BLaER1 treated with 17β-estradiol and CSF1 and Interleukin-3, amounts not matched to agents 10 nM and 100 nM (cell line): ENCODE measurements around the gene RAD51.
A peak's percentile ranks its signal among the peaks of the same experiment; 100 is the strongest.

ENCODE experiments used
- H3K27ac ChIP-seq, 11 experiments: shearing (Covaris generic); formaldehyde crosslinking; 2 replicates each; pipeline ENCODE4 v1.8.1; 2022
- H3K27me3 ChIP-seq, 11 experiments: shearing (Covaris generic); formaldehyde crosslinking; 2 replicates each; pipeline ENCODE4 v1.8.1; 2022
- H3K36me3 ChIP-seq, 11 experiments: shearing (Covaris generic); formaldehyde crosslinking; 2 replicates each; pipeline ENCODE4 v1.8.1; 2022
- H3K4me1 ChIP-seq, 10 experiments: shearing (Covaris generic); formaldehyde crosslinking; 2 replicates each; pipeline ENCODE4 v1.8.1; 2022
- H3K4me2 ChIP-seq, 11 experiments: shearing (Covaris generic); formaldehyde crosslinking; 2 replicates each; pipeline ENCODE4 v1.8.1; 2022
- H3K4me3 ChIP-seq, 10 experiments: shearing (Covaris generic); formaldehyde crosslinking; 2 replicates each; pipeline ENCODE4 v1.8.1; 2022
- H3K9ac ChIP-seq, 11 experiments: shearing (Covaris generic); formaldehyde crosslinking; 2 replicates each; pipeline ENCODE4 v1.8.1; 2022
- H3K9me3 ChIP-seq, 11 experiments: shearing (Covaris generic); formaldehyde crosslinking; replicated peaks in 1 of 11; 2 replicates each; pipeline ENCODE4 v1.8.1; 2022
- H4K20me1 ChIP-seq, 11 experiments: shearing (Covaris generic); formaldehyde crosslinking; 2 replicates each; pipeline ENCODE4 v1.8.1; 2022
- Cebpa-rat ChIP-seq, 11 experiments: shearing (Covaris generic); IDR thresholded peaks; 2 replicates each; pipeline ENCODE4 v1.8.1; 2022

RAD51 gene

DNA sequence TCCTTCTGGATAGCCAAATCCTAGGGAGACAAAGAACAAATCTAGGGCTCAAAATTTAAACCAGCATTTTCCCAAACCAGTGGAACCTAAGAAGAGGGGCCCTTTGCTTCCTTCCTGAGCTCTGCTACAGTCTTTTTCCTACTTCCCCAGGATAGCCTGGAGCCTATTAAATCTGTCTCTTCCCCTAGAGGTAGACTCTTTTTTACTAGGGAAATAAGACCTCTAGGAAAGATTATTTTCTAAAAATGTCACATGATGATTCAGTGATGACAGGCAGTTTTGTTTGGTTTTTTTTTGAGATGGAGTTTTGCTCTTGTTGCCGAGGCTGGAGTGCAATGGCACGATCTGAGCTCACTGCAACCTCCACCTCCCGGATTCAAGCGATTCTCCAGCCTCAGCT, 41.6 kb downstream of the RAD51 start:
- peaks cover 88 to 100% (median 100%) of the 10 kb centered on the region in 11 experiments for H3K36me3 ChIP-seq
- H3K27me3 ChIP-seq, result no peaks in the 10 kb centered on the region
- peaks cover 0 to 12% (median 8%) of the 10 kb centered on the region in 10 experiments; a peak in 10 of 20 replicates for H3K4me1 ChIP-seq
- peak overlapping the region in 2 of 11 experiments; percentile 28 to 36; a peak in 2 of 22 replicates for H3K4me2 ChIP-seq
- H3K4me3 ChIP-seq, result no peak overlapping the region
- peaks cover 0 to 30% (median 0%) of the 10 kb centered on the region in 11 experiments; a peak in 4 of 22 replicates for H4K20me1 ChIP-seq
- H3K27ac ChIP-seq, result no peak overlapping the region
- no peaks in the 10 kb centered on the region for H3K9me3 ChIP-seq
- no peak for TF ChIP-seq Cebpa-rat (IDR thresholded peaks at IDR 0.05)
- H3K9ac ChIP-seq, result peak overlapping the region in 4 of 11 experiments; percentile 3 to 35 (median 20); a peak in 2 of 22 replicates

DNA sequence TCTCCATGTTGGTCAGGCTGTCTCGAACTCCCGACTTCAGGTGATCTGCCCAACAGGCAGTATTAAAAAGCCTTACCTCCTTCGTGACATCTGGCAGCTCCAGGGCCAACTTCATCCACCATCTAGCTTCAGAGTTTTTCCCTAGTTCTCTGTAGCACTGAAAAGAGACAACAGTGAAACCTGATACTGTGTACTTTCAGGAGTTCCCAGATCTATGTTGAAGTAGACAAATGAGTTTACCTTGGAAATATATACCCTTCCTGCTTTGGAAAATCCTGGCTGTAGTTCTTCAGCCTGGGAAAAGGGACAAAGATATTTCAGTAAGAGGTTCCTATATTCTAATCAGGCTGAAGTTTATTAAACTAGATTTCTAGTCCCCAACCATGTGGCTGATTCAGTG, 42.1 kb downstream of the RAD51 start:
- Histone ChIP-seq H3K4me2 (no peak overlapping the region), H3K27ac (no peak overlapping the region), H3K9me3 (no peaks in the 10 kb centered on the region), H3K4me1 (peaks cover 0 to 12% (median 8%) of the 10 kb centered on the region in 10 experiments; a peak in 10 of 20 replicates), H4K20me1 (peaks cover 0 to 30% (median 0%) of the 10 kb centered on the region in 11 experiments; a peak in 4 of 22 replicates), H3K27me3 (no peaks in the 10 kb centered on the region), H3K9ac (peak overlapping the region in 1 of 11 experiments; percentile 9; a peak in 1 of 22 replicates), H3K4me3 (no peak overlapping the region), H3K36me3 (peaks cover 88 to 100% (median 100%) of the 10 kb centered on the region in 11 experiments)
- no peak for TF ChIP-seq Cebpa-rat (IDR thresholded peaks at IDR 0.05)

DNA sequence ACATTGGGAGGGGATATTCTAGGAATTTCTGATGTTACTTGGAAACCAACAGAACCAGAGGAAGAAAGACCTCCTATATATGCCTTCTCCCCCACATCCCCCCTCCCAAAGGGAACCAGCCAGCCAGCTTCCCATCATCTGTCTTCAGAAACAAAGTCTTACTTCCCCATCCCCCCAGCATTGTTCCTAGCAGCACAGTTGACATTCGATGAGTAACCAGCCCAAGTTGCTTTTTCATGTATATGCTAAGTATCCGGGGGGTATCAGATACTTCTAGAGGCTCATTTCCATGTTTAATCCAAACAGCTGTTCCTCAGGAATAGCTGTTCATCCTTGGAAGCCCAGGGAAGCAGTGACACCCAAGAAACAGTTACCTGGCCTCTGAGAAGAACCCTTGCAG, 44.1 kb downstream of the RAD51 start:
- H3K4me1 ChIP-seq, result peaks cover 10 to 23% (median 20%) of the 10 kb centered on the region in 10 experiments

DNA sequence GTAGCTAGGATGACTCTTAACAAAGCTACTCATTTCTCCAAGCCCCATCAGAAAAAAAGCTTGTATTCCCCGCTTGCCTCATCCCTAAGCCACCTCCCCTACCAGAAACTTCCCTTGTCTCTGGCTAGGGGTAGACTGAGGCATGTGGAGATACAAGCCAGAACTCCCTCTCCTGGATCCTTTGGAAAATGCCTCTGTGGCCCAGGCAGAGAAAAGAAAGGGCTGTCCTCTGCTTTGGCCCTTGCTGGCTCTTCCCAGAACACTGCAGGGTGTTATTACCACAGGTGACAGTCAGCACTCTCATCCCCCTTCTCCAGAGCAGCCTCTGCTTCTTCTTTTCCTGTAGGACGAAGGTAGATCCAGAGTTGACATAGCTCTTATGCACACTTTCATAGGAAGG, 44.9 kb downstream of the RAD51 start:
- no peak overlapping the region for H3K27ac ChIP-seq
- H3K9ac ChIP-seq, result peak overlapping the region in 1 of 11 experiments; percentile 35; a peak in 1 of 22 replicates
- H3K4me1 ChIP-seq, result peaks cover 17 to 31% (median 28%) of the 10 kb centered on the region in 10 experiments
- no peak overlapping the region for H3K4me3 ChIP-seq
- TF ChIP-seq Cebpa-rat (IDR thresholded peaks at IDR 0.05), result no peak
- H4K20me1 ChIP-seq, result peaks cover 0 to 49% (median 17%) of the 10 kb centered on the region in 11 experiments; a peak in 14 of 22 replicates
- no peak overlapping the region for H3K4me2 ChIP-seq
- H3K36me3 ChIP-seq, result peaks cover 78 to 100% (median 98%) of the 10 kb centered on the region in 11 experiments
- no peaks in the 10 kb centered on the region for H3K9me3 ChIP-seq
- H3K27me3 ChIP-seq, result no peaks in the 10 kb centered on the region

More for the DNA sequence above, 44.1 kb downstream of the RAD51 start:
- Histone ChIP-seq H3K27me3 (no peaks in the 10 kb centered on the region), H3K27ac (no peak overlapping the region), H3K36me3 (peaks cover 86 to 100% (median 100%) of the 10 kb centered on the region in 11 experiments), H4K20me1 (peaks cover 0 to 41% (median 9%) of the 10 kb centered on the region in 11 experiments; a peak in 9 of 22 replicates), H3K4me3 (no peak overlapping the region), H3K9me3 (no peaks in the 10 kb centered on the region), H3K9ac (no peak overlapping the region), H3K4me2 (no peak overlapping the region)
- no peak for TF ChIP-seq Cebpa-rat (IDR thresholded peaks at IDR 0.05)

DNA sequence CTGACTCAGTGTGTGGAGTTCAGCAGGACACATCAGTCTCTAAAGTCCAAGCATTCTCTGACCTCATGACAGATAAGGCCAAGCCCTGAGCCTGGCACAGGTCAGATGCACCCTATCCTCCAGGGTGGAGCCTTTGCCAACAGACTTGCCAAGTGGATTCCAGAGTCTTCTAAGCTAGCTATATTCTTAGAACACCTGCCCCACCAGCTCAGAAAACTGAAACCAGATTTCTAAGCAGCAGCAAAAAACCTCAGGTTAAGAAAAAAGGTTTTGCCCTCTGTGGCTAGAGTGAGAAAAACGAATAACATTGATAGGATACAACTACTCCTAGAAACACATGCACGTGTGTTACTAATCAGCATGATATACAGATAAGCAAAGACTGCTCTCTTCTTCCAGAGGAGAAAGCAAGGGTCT, 48.5 kb downstream of the RAD51 start:
- Histone ChIP-seq H3K27ac (peak overlapping the region in 7 of 11 experiments; percentile 32 to 66 (median 39); a peak in 10 of 22 replicates), H3K4me2 (peak overlapping the region; percentile 22 to 76 (median 52))
- TF ChIP-seq Cebpa-rat (IDR thresholded peaks at IDR 0.05), result no peak

DNA sequence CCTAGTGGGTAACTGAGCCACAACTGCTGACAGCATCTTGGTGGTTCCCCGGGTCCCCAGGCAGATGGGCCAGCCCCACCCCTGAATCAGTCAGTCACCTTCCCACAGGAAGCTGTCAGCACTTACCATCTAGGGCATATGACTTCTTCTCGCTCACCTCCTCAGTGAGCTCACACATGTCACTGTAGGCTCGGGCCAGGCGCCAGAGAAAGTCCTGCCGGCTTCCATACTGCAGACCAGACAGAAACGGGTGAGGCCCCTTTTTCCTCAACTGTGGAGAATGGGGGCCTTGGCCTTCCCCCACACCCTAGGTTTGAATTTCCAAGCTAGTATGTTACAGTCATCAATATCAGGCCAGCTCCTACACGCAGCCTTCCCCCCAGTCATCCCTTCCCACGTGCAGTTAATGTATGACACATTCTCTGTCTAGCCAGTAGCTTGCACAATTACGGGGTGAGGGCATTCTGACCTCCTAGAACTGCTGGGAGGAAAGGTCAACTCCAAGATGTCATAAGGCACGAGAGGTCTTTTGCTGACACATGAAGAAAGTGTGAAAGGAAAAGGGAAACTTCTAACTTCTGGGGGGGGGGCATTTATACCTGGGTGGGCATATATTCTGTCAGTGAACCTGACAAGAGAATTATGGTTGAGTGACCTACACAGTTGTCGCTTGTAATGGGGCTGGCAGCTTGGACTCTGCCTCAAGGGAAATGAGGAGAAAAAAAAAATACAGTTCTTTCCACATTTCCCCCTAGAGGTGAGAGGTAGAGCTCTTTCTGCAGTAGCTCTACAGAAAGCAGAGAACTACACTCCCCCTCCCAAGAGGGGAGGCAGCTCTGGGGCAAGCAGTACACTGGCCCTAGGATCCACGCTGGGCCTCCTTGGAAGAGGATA, 49.2 kb downstream of the RAD51 start:
- Histone ChIP-seq H3K27me3 (no peaks in the 10 kb centered on the region), H3K27ac (peak overlapping the region in 7 of 11 experiments; percentile 32 to 66 (median 39); a peak in 13 of 22 replicates), H3K36me3 (peaks cover 54 to 94% (median 78%) of the 10 kb centered on the region in 11 experiments), H3K4me3 (no peak overlapping the region), H3K9me3 (no peaks in the 10 kb centered on the region), H3K4me2 (peak overlapping the region; percentile 22 to 76 (median 52)), H4K20me1 (peaks cover 0 to 66% (median 36%) of the 10 kb centered on the region in 11 experiments; a peak in 15 of 22 replicates), H3K4me1 (peaks cover 30 to 49% (median 43%) of the 10 kb centered on the region in 10 experiments), H3K9ac (peak overlapping the region in 8 of 11 experiments; percentile 3 to 54 (median 32); a peak in 13 of 22 replicates)
- 0 out of 22 replicates have a peak, but pooled peaks of 1 of the 11 experiments have one; percentile 37 for TF ChIP-seq Cebpa-rat (IDR thresholded peaks at IDR 0.05)

More for the DNA sequence above, 48.5 kb downstream of the RAD51 start:
- Histone ChIP-seq H3K4me1 (peaks cover 30 to 49% (median 43%) of the 10 kb centered on the region in 10 experiments), H3K9me3 (no peaks in the 10 kb centered on the region), H3K4me3 (no peak overlapping the region), H3K36me3 (peaks cover 54 to 94% (median 79%) of the 10 kb centered on the region in 11 experiments), H3K27me3 (no peaks in the 10 kb centered on the region), H3K9ac (peak overlapping the region in 7 of 11 experiments; percentile 7 to 54 (median 37); a peak in 11 of 22 replicates), H4K20me1 (peaks cover 0 to 71% (median 36%) of the 10 kb centered on the region in 11 experiments; a peak in 15 of 22 replicates)

DNA sequence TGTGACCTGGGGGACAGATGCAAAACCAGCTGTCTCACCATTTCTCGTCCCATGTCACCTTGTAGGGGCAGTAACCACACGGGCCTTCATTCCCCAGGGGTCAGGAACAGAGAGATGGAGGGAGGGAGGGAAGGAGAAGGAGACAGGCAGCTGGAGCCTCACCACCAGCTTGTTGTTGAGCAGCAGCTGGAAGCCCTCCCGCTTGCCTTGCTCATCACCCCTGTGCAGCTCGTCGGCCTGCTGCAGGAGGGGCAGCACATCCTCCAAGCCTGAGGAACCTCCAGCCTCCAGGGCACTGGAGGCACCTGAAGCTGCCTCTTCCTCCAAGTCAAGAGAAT, 49.8 kb downstream of the RAD51 start:
- Histone ChIP-seq H3K4me3 (no peak overlapping the region), H3K27ac (peak overlapping the region in 4 of 11 experiments; percentile 11 to 66 (median 20); a peak in 5 of 22 replicates), H3K9me3 (no peaks in the 10 kb centered on the region), H4K20me1 (peaks cover 0 to 60% (median 36%) of the 10 kb centered on the region in 11 experiments; a peak in 15 of 22 replicates), H3K4me1 (peaks cover 30 to 49% (median 43%) of the 10 kb centered on the region in 10 experiments), H3K36me3 (peaks cover 54 to 94% (median 78%) of the 10 kb centered on the region in 11 experiments), H3K9ac (peak overlapping the region in 5 of 11 experiments; percentile 1 to 51 (median 21); a peak in 5 of 22 replicates), H3K4me2 (peak overlapping the region in 9 of 11 experiments; percentile 1 to 76 (median 21); a peak in 13 of 22 replicates), H3K27me3 (no peaks in the 10 kb centered on the region)
- no peak for TF ChIP-seq Cebpa-rat (IDR thresholded peaks at IDR 0.05)

DNA sequence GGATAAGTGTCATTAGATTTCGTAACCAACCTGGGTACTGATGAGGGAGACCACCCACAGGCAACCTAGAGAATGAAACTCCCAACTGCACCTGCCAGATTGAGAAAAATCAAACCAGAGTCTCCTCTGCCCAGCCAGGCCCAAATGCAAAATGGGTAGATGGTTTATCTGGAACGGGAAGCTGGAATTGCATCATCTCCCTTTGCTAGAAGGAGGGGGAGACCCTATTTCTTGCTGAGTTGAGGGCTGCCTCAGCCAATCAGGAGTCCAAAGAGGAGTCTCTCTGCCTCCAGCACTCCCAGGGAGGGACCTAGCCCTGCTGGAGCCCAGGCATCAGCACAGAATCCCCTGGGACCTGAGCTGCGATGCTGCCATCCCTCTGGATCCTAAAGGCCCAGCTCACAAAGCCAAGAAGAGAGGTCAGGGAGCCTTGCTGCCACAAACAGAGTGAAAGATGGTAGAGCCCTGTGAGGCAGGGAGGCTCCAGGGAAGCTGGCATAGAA, 52.0 kb downstream of the RAD51 start:
- Histone ChIP-seq H3K4me2 (peak overlapping the region in 7 of 11 experiments; percentile 13 to 52 (median 32); a peak in 9 of 22 replicates), H3K9ac (peak overlapping the region in 7 of 11 experiments; percentile 1 to 27 (median 23); a peak in 4 of 22 replicates), H3K4me1 (peaks cover 30 to 49% (median 43%) of the 10 kb centered on the region in 10 experiments), H3K9me3 (no peaks in the 10 kb centered on the region), H3K4me3 (no peak overlapping the region), H3K36me3 (peaks cover 54 to 94% (median 78%) of the 10 kb centered on the region in 11 experiments), H4K20me1 (peaks cover 0 to 59% (median 36%) of the 10 kb centered on the region in 11 experiments; a peak in 15 of 22 replicates), H3K27ac (no peak overlapping the region), H3K27me3 (no peaks in the 10 kb centered on the region)
- peak in 4 of 11 experiments; percentile 18 to 60 (median 38); a peak in 5 of 22 replicates for TF ChIP-seq Cebpa-rat (IDR thresholded peaks at IDR 0.05)
